HCEC 1CT (cell line): ENCODE data around the gene RGS3.

Source experiments
- DNase-seq: peaks from one replicate; pipeline ENCODE4 v3.0.0-alpha.2; 2017

The RGS3 gene

DNA sequence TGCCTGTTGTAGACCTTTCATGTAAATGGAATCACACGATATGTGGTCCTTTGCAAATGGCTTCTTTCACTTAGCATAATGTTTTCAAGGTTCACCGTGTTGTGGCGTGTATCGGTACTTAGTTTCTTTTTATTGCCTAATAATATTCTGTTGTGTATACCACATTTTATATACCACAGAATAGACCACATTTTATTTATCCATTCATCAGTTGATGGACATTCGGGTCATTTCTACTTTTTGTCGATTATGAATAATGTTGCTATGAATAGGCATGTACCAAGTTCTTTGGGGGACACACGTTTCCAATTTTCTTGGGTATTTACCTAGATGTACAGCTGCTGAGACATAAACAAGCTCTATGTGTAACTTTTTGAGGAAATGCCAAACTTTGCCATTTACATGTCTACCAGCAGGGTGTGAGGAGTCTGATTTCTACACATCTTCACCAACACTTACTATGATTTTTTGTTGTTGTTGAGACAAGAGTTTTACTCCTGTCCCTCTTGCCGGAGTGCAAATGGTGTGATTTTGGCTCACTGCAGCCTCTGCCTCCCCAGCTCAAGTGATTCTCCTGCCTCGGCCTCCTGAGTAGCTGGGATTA, 144.7 kb downstream of the RGS3 start:
- DNase-seq, result peak; percentile 29

DNA sequence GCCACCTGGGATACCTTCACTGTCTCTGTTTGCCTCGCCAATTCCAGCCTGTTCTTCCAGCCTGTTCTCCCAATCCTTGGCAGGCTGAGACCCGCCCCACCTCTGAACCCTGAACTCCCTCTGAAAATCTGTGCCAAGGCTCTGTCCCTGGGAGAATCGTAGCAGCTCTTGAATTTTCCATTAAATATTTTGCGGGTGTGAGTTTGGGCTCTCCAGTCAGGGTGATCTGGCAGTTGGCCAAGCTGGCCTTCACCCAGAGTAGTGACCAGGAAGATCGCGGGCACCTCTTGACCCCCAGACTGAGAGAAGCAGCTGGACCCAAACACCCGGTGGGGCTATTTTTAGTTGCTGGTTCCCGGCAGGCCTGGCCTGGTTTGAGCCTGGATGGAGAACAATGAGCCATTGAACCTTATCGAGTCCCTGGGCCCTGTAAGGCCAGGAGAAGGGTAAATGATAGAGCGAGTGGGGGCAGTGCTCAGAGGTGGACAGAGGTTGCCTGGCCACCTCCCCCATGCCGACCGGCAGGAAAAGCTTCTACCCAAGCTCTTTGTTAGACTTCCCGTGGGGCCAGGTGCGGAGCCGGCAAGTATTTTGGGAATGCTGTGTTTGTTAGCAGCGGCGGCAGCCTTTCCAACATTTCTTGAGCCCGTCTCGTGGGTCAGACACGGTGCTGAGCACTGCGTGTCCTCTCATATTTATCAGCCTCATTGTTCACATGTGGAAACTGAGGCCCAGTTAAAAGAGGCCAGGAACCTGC, 146.2 kb downstream of the RGS3 start:
- DNase-seq, result peak; percentile 63

GRCh38 chr9:113611461-113612215, 148.1 kb downstream of the RGS3 start:
- DNase-seq, result no peak

DNA sequence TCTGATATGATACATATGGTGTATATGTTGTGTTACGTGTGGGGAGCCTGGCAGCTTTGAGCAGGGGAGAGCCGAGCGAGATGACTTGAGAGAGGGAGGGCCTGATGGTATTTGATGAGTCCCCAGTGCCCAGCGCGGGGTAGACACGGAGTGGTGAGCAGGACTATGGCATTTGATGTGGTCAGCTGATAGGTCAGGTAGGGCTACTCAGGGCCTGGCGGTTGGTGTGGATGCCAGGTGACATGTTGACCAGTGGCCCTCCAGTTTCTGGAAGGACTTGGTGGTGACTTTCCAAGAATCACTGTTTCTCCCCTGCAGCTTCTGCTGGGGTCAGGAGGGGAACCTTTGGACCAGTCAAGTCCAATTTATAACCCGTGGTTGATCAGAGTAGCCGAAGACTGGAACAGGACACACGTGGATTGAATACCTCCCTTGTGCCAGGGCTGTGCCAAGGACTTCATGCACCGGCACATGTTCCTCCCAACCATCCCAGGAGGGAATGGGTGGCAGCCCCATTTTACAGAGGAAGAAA, 148.8 kb downstream of the RGS3 start:
- DNase-seq, result no peak

DNA sequence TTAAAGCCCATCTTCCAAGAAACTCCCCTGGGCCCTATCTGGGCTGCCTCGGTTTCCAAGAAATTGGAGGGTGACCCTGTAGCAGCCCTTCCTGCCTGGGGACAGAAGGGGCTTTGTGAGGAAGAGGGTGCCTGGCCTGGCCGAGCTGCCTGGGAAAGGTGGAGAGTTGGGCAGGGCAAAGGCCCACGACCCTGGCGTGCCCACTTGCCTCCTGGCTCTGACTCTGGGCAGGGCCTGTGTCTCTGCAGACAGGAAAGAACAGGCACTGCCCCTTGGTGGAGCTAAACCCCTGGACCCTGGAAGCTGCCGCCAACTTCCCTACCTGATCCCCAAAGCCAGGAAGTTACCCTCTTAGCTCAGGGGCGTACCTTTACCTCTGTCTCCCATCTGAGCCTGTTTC, 149.3 kb downstream of the RGS3 start:
- DNase-seq, result no peak

- DNase-seq, result no peak
These were observed 150.4 kb downstream of the RGS3 start for GRCh38 chr9:113613815-113614413.

DNA sequence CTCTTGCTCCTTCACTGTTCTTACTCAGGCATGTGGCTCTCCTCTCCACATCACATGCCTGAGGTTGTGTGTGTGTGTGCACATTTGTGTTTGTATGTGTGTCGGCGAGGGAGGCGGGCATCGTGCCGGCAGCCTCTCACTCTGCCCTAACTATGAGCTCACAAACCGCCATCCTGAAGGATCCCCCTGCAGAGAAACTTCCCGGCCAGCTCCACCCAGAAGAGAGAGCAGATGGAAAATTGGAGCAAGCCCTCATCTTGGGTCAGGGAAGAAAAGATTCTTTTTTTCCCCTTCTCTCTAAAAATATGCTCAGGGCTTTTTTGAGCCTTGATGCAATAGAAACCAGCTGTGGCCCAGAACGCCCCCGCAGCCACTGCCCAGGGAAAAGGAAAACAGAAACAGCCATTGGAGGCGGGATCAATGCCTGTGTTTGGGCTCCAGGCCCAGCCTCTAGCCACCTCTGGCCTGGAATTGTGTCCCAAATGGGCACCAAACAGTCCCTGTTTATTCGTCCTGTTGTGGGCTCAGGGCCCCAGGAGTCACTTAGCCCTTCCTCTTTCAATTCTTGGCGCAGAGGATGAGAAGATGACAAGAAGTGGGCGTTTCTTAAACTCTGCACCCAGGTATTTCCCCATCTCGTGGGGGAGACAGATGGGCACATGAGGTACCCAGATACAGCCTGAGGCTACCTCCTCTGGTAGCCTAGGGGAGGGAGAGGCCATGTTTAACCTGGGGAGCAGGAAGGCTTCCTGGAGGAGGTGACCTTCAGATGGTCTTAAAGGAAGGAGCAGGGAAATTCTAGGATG, 151.5 kb downstream of the RGS3 start:
- no peak for DNase-seq

GRCh38 chr9:113616116-113616515, 152.6 kb downstream of the RGS3 start:
- DNase-seq, result no peak

- no peak for DNase-seq
These were observed 153.3 kb downstream of the RGS3 start for GRCh38 chr9:113616621-113617496.

GRCh38 chr9:113617550-113617949, 154.0 kb downstream of the RGS3 start:
- no peak for DNase-seq

DNA sequence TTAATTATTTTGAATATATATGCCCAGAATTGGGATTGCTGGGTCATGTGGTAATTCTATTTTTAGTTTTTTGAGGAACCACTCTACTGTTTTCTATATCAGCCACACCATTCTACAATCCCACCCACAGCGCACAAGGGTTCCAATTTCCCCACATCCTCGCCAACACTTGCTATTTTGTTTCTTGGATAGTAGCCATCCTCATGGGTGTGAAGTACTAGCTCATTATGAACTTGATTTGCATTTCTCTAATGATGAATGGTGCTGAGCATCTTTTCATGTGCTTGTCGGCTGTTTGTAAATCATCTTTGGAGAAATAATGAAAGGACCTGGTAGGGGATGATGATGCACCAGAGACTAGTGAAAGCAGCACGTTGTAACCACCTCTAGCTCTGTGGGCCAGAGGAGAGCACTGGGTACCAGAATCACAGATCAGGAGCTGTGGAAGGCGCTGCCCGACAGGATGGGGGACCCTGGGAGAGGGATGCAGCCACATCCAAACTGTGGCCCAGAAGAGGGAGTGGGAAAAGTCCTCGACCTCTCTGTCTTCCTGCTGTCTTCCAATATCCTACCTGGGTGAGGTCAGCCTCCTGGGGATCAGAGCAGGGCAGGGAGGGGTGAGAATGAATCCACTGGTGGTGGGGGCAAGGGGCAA, 155.4 kb downstream of the RGS3 start:
- DNase-seq, result no peak

GRCh38 chr9:113619491-113620376, 156.2 kb downstream of the RGS3 start:
- no peak for DNase-seq

GRCh38 chr9:113620377-113621161, 157.0 kb downstream of the RGS3 start:
- peak; percentile 88 for DNase-seq

DNA sequence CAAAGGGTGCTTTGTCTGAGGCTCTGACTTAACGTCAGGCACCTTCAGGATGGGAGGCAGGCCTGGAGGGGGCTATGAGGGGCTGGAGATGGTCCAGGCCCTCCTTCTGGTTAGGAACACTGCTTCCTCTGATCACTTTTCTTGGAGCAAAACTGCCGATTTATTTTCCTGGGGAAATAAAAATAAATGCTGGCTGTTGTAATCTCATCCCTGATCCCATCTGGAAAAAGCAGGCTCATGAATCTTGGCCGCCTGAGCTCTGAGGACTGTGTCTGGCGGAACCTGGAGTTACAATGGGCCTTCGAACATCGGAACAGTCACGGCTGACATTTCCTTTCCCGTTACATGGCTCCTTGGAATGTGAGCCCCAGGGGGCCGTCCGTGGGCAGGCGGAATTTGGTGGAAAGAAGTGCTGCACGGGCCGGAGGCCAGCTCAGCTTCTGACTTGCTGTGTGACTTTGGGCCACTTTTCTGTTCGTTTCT, 157.8 kb downstream of the RGS3 start:
- peak; percentile 88 for DNase-seq

- DNase-seq, result no peak
These were observed 158.5 kb downstream of the RGS3 start for GRCh38 chr9:113621980-113622379.

GRCh38 chr9:113622600-113623400, 159.3 kb downstream of the RGS3 start:
- peak; percentile 76 for DNase-seq

- no peak for DNase-seq
These were observed 160.4 kb downstream of the RGS3 start for GRCh38 chr9:113623851-113624485.
